HG03565 (cell line): Measurements from ENCODE around the gene RAB11A.

Experiments used
- ATAC-seq: cut with Tn5 transposase; IDR thresholded peaks from one replicate; pipeline ENCODE4 v1.9.1; 2021; ENCODE audit warnings: mild to moderate bottlenecking, moderate library complexity; ENCODE audit not compliant: unreplicated experiment

The RAB11A gene

GRCh38 chr15:65883571-65883970 is 14.3 kb downstream of the RAB11A start:
- no peak for ATAC-seq

GRCh38 chr15:65884511-65884910 is 15.2 kb downstream of the RAB11A start:
- no peak for ATAC-seq

- ATAC-seq, result no peak
These were observed 16.5 kb downstream of the RAB11A start for GRCh38 chr15:65885668-65886218.

GRCh38 chr15:65887565-65887964 is 18.3 kb downstream of the RAB11A start:
- ATAC-seq, result no peak

GRCh38 chr15:65888981-65889380 is 19.7 kb downstream of the RAB11A start:
- ATAC-seq, result no peak

GRCh38 chr15:65893060-65893459 is 23.8 kb downstream of the RAB11A start:
- no peak for ATAC-seq

- no peak for ATAC-seq
These were observed 26.9 kb downstream of the RAB11A start for GRCh38 chr15:65896236-65896635.

GRCh38 chr15:65900488-65900887 is 31.2 kb downstream of the RAB11A start:
- no peak for ATAC-seq

GRCh38 chr15:65901336-65901735 is 32.0 kb downstream of the RAB11A start:
- no peak for ATAC-seq

- no peak for ATAC-seq
These were observed 32.5 kb downstream of the RAB11A start for GRCh38 chr15:65901836-65902235.

GRCh38 chr15:65902373-65902772 is 33.1 kb downstream of the RAB11A start:
- ATAC-seq, result no peak

GRCh38 chr15:65903296-65904073 is 34.2 kb downstream of the RAB11A start:
- ATAC-seq, result no peak

GRCh38 chr15:65904301-65904700 is 35.0 kb downstream of the RAB11A start:
- no peak for ATAC-seq

GRCh38 chr15:65906396-65906795 is 37.1 kb downstream of the RAB11A start:
- ATAC-seq, result no peak

- ATAC-seq, result no peak
These were observed 38.4 kb downstream of the RAB11A start for GRCh38 chr15:65907661-65908060.

- no peak for ATAC-seq
These were observed 39.6 kb downstream of the RAB11A start for GRCh38 chr15:65908876-65909275.

GRCh38 chr15:65909831-65910230 is 40.5 kb downstream of the RAB11A start:
- no peak for ATAC-seq

GRCh38 chr15:65910341-65910740 is 41.0 kb downstream of the RAB11A start:
- no peak for ATAC-seq

GRCh38 chr15:65912235-65912634 is 42.9 kb downstream of the RAB11A start:
- ATAC-seq, result no peak

GRCh38 chr15:65913631-65914199 is 44.4 kb downstream of the RAB11A start:
- no peak for ATAC-seq

GRCh38 chr15:65914386-65914785 is 45.1 kb downstream of the RAB11A start:
- ATAC-seq, result no peak
